Measurements from ENCODE around the gene URAD.

URAD gene

DNA sequence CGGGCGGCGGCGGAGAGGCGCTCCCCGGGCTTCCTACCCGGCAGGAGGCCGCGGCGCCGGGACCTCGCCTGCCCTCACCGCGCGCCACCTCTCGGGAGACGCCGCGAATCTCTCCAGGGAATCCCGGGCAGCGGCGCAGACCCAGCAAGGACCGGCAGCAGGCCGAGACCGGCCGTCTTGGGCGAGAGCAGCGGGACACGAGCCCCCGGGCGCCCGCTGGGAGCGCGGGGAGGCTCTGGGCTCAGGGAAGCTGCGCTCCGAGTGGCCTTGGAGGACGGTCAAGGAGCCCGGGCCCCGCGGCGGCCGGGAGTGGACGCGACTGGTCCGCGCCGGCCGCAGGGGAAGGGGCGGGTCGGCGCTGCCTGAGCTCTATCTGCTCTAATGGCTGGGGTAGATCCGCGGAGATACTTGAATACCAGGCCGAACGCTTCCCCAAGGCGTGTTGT lies 34.1 kb downstream of the URAD start:
- no peak for FAIRE-seq

DNA sequence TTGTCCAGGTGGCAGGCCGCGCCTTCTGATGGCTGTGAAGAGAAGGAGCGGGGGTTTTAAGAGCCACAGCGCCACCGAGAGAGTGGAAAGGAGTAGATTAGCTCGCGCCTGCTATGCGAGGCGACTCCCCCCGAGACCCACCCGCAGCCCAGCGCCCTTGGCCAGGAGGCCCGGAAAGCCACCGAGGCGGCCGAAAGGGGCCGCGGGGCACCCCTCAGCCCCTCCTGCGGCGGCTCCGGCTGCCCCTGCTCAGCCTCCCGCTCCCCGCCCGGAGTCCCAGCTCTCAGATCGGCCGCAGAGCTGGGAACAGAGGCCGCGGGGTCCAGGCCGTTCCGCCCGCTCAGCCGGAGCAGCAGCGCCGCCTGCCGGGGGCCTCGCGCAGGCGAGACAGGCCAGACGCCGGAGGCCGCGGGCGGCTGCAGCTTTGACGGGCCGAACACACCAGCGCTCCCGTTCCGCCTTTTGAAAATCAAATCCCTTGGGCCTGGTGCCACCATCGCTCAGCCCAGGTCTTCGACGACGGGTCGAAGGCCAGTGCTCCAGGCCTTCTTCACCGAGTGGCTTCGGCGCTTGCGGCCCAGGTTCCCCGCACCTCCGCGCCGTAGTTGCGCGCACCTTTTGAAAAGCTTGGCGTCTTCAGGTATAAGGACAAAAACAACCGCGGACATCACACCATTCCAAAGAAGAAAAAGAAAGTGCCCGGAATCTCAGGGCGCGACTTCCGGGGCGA lies 34.7 kb downstream of the URAD start:
- no peak for FAIRE-seq

DNA sequence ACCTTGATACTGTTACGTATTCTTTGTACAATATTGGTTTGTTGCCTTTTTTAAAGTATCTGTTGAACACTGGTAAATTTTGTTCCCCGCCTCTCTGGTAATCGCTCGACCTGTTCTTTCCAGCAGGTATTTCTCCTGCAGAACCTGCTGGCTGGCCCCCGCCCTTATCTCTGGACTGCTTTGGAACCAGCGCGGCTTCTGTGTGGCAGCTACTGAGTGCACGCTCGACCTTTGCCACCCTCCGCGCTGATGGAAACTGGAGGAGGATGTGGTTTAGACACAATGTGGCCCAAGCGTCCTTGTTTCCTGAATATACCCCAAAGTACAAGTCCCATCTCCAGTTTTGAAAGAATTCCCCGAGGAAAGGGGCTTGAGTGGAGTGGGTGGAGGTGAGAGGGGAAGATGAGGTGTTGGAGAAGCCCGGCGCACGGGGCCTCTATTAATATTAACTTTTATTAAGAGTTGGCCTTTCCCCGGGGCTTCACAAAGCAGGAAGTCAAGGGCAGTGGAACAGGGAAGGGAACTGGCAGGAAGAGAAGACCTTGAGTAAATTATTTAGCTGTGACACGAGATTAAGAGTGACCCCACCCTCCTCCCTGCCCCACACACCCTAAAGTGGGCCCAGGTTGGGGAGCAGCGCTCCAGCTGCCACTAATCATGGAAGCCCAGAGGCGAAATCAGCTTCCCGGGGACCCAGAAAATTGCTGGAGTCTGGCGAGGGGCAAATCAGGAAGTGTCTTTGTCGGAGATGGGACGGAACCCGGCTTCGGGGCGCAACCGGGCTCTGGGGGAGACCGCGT lies 35.4 kb downstream of the URAD start:
- FAIRE-seq = no peak

DNA sequence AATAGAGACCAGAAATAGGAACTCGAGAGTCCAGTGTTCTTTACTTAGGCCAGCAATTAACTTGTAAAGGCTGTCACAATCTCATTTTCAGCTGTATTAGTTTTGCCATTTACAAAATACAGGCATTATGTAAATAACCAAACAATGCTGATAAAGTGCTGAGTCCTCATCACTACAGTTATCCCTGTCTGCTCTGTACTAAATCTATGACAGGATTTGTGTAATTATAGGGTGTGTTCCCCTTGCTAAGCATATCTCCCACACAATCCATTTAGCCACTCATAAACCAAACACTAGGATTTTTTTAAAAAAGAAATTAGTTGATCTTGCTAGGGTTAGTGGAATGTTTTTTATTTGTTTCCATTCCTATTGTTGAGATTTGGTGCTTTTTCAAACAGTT lies 45.5 kb downstream of the URAD start:
- no peak for FAIRE-seq

DNA sequence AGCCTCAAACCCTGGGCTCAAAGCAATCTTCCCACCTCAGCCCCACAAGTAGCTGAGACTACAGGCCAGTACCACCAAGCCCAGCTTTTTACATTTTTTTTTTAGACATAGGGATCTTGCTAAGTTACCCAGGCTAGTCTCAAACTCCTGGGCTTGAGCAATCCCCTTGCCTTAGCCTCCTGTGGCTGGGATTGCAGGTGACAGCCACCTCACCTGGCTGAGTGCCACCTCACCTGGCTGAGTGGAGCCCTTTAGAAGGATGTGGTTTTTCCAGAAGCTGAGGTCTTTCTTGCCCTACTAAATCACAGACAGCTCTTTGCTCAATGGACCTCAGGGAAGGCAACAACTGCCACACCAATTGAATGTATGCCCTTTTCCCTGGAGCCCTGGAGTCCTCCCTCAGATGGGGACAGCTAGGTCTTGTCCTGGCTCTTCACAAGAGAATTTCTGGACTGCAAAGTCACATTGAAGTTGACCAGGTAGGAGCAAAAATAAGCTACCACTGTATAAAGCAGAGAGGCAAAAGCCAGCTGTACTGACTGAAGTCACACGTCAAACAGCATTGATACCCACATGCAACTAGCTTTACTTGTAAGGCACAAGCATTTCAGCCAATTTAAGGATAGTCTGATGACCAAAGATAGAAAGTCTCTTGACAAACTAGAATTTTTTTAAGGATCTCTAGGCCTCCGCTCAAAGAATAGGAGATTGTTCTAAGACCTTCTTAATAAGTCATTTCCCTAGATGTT lies 54.7 kb downstream of the URAD start:
- no peak for FAIRE-seq

DNA sequence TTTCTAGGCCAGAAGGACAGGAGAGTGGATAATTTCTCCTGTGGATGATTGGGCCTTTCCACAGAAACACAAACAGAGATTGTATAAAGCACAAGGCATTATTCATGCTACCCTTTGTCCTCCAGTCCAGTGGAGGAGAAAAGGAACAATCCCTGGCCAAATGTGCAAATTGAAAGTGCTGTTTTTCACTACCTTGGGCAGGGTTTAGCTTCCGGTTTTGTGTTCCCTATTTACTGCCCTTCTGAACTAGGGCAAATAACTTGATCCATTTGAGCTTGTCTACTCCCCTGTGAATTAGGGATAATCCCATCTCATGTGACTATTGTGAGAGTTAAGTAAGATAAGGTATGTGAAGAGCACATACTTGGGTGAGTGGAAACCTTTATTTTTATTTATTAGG lies 55.4 kb downstream of the URAD start:
- FAIRE-seq = no peak

DNA sequence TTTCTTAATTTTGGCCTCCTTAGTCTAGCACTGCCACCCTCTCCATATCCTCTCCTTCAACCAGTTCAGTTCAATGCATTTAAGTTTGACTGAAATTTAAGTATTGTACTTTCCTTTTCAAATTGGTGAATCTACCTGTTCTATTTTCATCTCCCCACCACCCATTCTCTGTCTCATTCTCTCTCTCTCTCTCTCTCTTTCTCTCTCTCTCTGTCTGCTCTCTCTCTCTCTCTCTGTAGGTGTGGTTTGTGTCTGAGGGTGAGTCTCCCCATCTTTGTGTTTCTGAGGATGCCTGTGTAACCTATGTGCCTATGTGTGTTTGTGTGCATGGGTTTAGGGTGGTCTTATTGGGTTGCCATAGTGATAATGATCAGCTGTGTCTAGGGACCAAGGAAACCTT lies 58.6 kb downstream of the URAD start:
- FAIRE-seq = no peak

DNA sequence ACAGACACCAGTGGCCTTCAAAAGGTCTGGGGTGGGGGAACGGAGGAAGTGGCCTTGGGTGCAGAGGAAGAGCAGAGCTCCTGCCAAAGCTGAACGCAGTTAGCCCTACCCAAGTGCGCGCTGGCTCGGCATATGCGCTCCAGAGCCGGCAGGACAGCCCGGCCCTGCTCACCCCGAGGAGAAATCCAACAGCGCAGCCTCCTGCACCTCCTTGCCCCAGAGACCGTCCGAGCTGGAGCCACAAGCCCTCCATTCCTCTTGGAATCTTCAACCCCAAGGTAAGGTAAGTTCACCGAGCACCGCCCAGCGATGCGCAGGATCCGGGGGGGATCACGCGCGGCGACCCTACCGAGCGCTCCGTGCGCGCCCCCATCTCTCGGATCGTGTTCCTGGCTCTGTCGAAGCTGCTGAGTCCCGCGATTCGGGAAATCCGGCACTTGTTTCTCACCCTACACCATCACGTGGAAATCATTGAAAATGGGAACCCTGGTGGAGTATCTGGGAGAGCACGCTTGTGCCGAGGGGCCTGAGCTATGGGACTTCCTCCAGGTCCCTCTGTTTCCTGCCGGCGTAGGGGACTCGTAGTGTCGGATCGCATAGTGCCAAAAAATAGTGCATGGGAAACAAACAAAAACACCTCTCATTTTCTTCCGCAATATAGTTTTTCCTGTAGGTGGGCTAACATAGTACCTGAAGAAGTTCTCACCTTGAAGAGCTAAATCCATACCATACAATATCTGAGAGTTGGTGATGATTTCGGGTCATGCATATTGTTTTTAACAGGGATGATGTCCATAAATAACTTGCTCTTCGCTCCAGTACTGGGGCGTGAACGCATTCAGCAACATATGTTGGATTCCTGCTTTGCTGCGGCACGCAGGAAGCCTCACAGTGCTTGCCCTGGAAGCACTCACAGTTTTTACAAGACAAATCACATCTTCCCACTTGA lies 59.4 kb downstream of the URAD start:
- FAIRE-seq = no peak

DNA sequence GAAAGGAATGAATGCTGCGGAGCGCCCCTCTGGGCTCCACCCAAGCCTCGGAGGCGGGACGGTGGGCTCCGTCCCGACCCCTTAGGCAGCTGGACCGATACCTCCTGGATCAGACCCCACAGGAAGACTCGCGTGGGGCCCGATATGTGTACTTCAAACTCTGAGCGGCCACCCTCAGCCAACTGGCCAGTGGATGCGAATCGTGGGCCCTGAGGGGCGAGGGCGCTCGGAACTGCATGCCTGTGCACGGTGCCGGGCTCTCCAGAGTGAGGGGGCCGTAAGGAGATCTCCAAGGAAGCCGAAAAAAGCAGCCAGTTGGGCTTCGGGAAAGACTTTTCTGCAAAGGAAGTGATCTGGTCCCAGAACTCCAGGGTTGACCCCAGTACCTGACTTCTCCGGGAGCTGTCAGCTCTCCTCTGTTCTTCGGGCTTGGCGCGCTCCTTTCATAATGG lies 60.1 kb downstream of the URAD start:
- FAIRE-seq = no peak
